Esophagus mucosa (tissue), 1 donor: ENCODE results near the gene OSBPL10. TPM values are rescaled to one million over a fixed set of nuclear protein-coding genes. Genes with fewer than 3 reads are reported as not detected.
A peak's percentile ranks its signal among the peaks of the same experiment; 100 is the strongest.
"Not testable (repeated sequence)": the region's sequence is repeated elsewhere in the genome, so short reads cannot be mapped to it uniquely, and the experiment has no call there.

Experiments
- ATAC-seq: fragments of 200-7000 bp; cut with Tn5 transposase; one replicate; pipeline ENCODE4 v1.9.1; 2020
- total RNA-seq: library from RNA; stranded (reverse); gene quantifications from one replicate; pipeline ENCODE4 v1.2.4, GENCODE V29; 2023
- donor health status: DM: yes; HTN: yes; CAD: no.

OSBPL10 gene
- total RNA-seq, result 29.1 TPM

GRCh38 chr3:31981206-31982181 lies at the start of gene OSBPL10, which contains the start of gene ZNF860:
Gene OSBPL10, minus strand, starts transcription at chr3:31981262. Its CDS starts 83 bp downstream, at chr3:31981179.
Gene ZNF860, plus strand, starts transcription at chr3:31981750. Its CDS starts 7,330 bp downstream, at chr3:31989080.
- ATAC-seq, result peak; percentile 93

GRCh38 chr3:32026593-32026992 lies 45.5 kb upstream of the OSBPL10 start:
- ATAC-seq, result no peak

- no peak for ATAC-seq
Observed at GRCh38 chr3:32022947-32023346, 41.9 kb upstream of the OSBPL10 start.

- no peak for ATAC-seq
Observed at GRCh38 chr3:32021748-32022147, 40.7 kb upstream of the OSBPL10 start.

- ATAC-seq, result no peak
Observed at GRCh38 chr3:32021155-32021554, 40.1 kb upstream of the OSBPL10 start.

GRCh38 chr3:32018757-32019564 lies 37.9 kb upstream of the OSBPL10 start:
- ATAC-seq, result peak; percentile 74

- no peak for ATAC-seq
Observed at GRCh38 chr3:32017286-32017685, 36.2 kb upstream of the OSBPL10 start.

GRCh38 chr3:32015638-32016037 lies 34.6 kb upstream of the OSBPL10 start:
- not testable (repeated sequence) for ATAC-seq

- not testable (repeated sequence) for ATAC-seq
Observed at GRCh38 chr3:32010699-32011098, 29.6 kb upstream of the OSBPL10 start.

- ATAC-seq, result peak; percentile 38
Observed at GRCh38 chr3:32009957-32010356, 28.9 kb upstream of the OSBPL10 start.

GRCh38 chr3:32009101-32009500 lies 28.0 kb upstream of the OSBPL10 start:
- peak; percentile 86 for ATAC-seq

GRCh38 chr3:32004113-32004765 lies 23.2 kb upstream of the OSBPL10 start:
- ATAC-seq, result peak; percentile 76

- no peak for ATAC-seq
Observed at GRCh38 chr3:32003380-32003779, 22.3 kb upstream of the OSBPL10 start.

- ATAC-seq, result no peak
Observed at GRCh38 chr3:32002561-32003368, 21.7 kb upstream of the OSBPL10 start.

GRCh38 chr3:32000877-32001276 lies 19.8 kb upstream of the OSBPL10 start:
- no peak for ATAC-seq

- ATAC-seq, result peak; percentile 26
Observed at GRCh38 chr3:31999907-32000439, 18.9 kb upstream of the OSBPL10 start.

- ATAC-seq, result no peak
Observed at GRCh38 chr3:31997500-31997899, 16.4 kb upstream of the OSBPL10 start.

- ATAC-seq, result no peak
Observed at GRCh38 chr3:31996195-31996594, 15.1 kb upstream of the OSBPL10 start.

GRCh38 chr3:31995026-31995425 lies 14.0 kb upstream of the OSBPL10 start:
- ATAC-seq, result not testable (repeated sequence)

- ATAC-seq, result no peak
Observed at GRCh38 chr3:31993843-31994242, 12.8 kb upstream of the OSBPL10 start.

GRCh38 chr3:31992995-31993394 lies 11.9 kb upstream of the OSBPL10 start:
- ATAC-seq, result not testable (repeated sequence)
